SHP77 treated with DMSO at 0.1 percent for 48 hours (cell line): ENCODE measurements around the gene ENOX1.

Experiments used
- DNase-seq: peaks from one replicate; lab custom pipeline; 2025; lab: John Stamatoyannopoulos, UW

The ENOX1 gene

GRCh38 chr13:43785650-43786471, 911 bp downstream of the ENOX1 start:
- no peak for DNase-seq

DNA sequence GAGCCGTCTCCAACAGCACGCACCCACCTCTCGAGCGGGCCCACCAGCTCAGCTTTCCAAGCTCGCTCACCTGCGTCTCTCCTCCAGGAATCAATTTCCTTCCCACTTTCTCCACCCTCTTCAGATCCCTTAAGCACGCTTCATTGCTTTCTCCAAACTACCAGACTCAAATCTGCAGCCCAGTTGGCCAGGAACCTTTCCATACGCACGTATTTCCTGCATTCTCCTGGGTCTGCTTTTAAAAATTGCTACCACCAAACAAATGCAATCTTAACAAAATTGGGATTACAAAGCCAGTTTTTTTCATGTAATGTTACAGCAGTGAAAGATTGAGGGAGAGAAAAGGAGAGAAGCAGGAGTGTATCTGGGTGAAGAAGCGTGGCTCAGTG, 1.5 kb downstream of the ENOX1 start:
- no peak for DNase-seq

- DNase-seq = no peak
These were observed 2.3 kb downstream of the ENOX1 start for GRCh38 chr13:43784496-43784895.

DNA sequence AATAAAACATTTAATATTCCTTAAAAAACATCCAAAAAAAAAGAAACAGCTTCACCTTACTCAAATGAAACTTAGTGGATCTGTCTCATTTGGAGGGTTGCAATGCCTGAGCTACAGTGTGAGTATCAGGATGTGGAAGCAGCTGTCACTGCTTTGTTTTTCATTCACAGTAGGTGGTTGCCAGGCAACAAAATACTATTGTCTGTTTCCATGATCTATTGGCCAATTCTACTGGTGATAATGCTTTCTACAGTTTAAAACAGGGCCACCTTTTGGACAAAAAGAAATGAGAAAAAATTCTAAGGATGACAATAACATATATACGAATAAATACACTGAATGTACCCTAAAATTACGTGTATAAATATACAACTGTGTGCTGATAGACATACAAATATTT, 3.0 kb downstream of the ENOX1 start:
- no peak for DNase-seq

DNA sequence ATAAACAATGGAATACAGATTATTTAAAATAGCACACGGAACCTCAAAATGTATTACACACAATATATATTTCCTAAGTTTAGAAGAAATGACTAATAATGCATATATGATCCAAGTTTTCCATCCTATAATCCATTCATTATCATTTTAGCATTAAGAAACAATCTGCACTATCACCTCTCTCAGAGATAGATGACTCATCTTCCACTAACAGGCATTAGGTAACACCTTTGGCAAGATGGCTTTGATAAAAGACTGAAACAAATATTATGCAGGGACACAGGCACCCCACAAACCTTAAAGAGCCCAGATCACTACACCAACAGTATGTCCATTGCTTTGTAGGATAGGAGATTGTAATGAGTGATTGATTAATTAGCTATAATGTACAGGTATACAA, 4.1 kb downstream of the ENOX1 start:
- DNase-seq = no peak

DNA sequence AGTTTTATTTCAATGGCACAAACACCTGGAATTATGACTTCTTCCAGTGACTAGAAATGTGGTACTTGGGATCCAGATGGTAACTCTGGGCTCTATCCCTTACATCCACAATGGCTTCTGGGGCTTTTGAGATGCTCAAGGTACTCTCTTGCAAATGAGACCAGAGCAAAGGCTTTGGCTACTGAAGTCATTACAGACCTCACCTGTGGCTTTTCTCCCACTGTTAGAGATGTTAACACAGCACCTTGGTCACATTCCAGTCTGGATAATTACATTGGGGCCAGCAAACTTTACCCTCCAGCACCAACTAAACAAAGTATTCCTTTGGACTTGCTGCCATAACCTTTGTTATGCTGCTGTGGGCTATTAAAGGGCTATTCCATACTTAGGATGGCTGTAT, 6.1 kb downstream of the ENOX1 start:
- DNase-seq = no peak

- no peak for DNase-seq
These were observed 10.2 kb downstream of the ENOX1 start for GRCh38 chr13:43776501-43777079.

DNA sequence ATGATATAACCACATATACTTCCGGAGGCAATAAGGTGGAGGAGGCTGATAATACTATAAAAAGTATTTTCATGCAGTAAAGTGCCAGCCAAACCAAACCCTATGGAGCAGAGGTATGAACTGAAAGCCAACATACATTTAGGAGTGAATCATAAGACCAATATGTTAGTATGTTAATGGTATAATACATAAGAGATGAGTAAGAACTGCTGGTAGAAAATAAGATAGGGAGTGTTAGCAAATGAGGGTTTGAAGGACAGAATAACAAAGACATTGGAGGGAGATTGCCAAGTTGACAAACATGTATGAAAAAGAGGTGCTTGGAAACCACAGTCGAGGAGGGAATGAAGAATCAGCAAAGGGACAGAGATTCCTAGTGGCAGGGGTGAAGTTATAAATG, 10.8 kb downstream of the ENOX1 start:
- DNase-seq = no peak

DNA sequence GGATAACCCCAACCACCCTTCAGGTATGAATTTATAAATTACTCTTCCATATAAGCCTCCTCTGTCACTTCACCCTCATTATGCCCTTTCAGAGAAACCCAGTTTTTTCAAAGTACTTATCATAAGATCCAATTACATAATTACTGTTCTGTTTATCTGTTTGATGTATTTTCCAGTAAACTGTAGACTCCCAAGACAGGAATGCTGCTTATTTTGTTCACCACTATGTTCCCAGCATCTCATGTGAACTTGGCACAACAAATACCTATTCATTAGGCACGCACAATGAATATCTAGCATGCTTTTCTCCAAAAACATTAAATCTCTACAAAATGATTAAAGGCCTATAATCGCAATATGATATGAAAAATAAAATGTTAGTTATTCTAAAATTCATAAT, 13.2 kb downstream of the ENOX1 start:
- DNase-seq = no peak

DNA sequence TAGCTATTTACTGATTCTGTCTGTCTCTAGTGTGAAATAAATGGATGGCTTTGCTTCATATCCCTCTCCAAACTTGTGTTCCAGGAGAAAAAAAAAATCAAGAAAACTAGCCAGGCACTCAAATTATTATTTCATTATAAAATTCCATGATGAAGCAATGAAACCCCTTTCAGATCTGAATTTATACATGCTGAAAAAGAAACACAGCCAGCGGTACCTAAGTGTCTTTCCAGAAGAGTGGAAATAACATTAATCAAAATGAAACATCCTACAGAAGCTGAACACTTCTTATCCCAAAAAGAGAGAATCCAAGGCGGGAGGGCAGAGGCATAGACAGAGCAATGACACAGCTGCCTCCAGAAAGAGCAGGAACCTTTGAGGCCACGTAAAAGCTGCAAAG, 15.9 kb downstream of the ENOX1 start:
- no peak for DNase-seq

DNA sequence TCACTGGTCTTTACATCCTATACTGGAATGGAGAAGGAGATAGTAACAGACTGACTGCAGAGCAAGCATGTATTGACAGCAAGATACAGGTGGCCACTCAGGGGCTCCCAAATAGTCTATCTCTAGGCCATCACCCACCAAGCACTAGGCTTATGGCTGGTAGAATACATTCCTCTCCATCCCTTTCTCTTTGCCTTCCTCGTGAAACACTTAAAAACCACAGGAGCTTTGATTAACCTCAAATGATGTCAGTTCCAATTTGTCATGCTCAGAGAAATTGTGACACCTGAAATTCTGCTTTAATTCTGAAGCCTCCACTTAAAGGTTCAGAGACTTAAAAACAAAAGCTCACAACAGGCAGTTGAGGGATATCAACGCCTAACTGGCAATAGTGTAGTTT, 17.2 kb downstream of the ENOX1 start:
- DNase-seq = no peak

GRCh38 chr13:43767341-43767931, 19.3 kb downstream of the ENOX1 start:
- DNase-seq = no peak

DNA sequence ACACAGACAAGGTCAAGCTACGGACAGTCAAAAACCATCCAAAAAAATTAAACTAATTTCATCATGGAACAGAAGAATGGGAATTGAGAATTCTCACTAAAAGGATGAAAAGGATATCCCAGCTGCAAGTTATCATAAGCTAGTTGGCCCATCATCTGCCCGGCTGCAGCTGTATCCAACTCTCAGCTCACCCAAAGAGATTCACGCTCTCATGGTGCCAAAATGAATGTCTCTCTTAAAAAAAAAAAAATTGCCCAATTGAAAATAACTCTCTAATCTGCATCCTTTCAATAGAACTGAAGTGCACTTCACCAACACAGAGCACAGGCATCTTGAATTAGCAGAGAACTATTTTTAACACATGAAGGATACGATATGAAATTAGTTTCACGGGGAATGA, 20.0 kb downstream of the ENOX1 start:
- DNase-seq = no peak

- no peak for DNase-seq
These were observed 22.4 kb downstream of the ENOX1 start for GRCh38 chr13:43764349-43764748.

DNA sequence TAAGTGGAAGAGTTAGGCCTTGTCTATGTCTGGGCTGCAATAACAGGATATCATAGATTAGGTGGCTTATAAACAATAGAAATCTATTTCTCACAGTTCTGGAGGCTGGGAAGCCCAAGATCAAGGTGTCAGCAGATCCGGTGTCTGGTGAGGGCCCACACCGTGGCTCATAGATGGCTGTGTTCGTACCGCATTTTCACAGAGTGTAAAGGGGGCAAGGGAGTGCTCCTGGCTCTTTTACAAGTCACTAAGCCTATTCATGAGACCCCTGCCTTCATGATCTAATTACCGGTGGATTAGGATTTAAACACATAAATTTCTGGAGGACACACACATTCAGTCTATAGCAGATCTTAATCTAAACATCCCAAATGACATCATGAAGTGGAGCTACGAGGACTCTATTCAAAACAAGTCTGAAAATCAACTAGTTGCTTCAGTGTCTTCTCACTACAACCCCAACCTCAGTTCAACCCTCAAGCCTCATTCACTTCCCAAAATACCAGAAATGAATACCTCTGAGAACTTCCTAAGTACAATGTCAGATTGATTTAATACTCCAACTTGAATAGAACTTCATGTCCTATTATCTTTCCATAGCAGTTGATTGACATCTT, 23.5 kb downstream of the ENOX1 start:
- DNase-seq = no peak

- DNase-seq = no peak
These were observed 25.0 kb downstream of the ENOX1 start for GRCh38 chr13:43761616-43762315.

- DNase-seq = no peak
These were observed 26.5 kb downstream of the ENOX1 start for GRCh38 chr13:43760257-43760656.

DNA sequence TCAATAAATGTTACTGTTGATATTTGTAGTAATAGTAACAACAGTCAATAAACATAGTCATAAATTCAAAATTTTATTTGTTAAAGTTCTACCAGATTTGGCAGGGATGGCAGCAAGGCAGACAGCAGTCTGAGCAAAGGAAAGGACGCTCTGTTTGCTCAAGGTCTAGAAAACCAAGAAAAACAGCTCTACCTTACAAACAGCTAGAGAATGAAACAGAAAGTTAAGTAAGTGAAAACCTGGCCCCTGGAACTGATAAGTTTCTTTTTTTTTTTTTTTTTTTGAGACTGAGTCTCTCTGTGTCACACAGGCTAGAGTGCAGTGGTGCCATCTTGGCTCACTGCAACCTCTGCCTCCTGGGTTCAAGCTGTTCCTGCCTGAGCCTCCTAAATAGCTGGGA, 27.9 kb downstream of the ENOX1 start:
- DNase-seq = no peak

DNA sequence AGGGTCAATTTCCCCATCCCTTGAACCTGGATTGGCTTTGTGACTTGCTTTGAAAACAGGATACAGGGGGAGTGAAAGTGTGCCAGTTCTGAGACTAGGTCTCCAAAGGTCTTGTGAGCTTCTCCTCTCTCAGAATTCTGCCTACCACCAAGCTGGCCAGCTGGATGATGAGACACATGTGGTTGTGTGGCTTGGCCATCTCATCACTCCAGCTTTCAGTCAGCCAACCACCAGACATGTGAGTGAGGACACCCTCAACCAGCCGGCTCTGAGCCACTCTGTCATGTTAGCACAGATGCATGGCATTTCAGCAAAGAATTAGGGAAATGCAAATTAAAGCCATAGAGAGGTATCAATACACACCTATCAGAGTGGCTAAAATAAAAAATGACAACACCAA, 29.5 kb downstream of the ENOX1 start:
- no peak for DNase-seq

GRCh38 chr13:43755844-43756243, 30.9 kb downstream of the ENOX1 start:
- no peak for DNase-seq

DNA sequence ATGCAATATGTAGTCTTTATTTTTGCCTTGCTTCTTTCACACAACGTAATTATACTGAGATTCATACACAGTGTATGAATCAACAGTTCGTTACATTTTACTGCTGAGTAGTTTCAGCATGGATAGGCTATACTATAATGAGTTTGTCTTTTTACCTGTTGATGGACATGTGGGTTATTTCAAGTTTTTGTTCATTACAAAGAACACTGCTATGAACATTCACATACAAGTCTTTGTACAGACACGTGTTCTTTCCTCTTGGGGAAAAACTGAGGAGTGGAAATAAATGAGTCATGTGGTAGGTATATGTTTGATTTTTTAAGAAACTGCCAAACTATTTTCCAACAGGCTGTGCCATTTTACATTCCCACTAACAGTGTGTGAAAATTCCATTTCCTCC, 35.1 kb downstream of the ENOX1 start:
- DNase-seq = no peak

DNA sequence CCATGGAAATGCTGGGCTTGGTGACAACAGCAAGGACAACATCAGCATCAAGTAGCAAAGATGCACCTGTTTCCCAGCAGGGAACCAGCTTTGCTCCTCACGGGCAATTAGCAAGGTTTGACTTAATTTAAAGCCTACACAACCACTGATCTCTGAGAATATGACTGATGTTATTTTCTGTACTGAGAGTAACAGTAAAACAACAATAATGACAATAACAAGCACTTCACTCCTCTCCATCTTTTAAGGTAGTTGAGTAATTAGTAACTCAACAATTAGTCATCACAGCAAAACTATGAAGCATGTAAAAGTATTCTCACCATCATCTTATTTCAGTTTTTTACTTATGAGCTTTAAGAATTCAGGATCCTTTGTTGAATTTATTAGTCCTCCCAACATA, 37.3 kb downstream of the ENOX1 start:
- no peak for DNase-seq
